MM.1S (cell line): ENCODE results near the gene CELF2.

ENCODE experiments used
- EZH2 ChIP-seq: fragments of 300-600 bp; sonication (generic); optimal IDR thresholded peaks from 2 replicates; pipeline ENCODE3; 2017; ENCODE audit warnings: low read depth, mild to moderate bottlenecking, antibody characterized with exemption, low read length, mixed read lengths
- EZH2phosphoT487 ChIP-seq: fragments of 300-600 bp; sonication (generic); IDR thresholded peaks from 2 replicates; pipeline ENCODE4 v1.6.1; 2018; ENCODE audit warnings: antibody characterized with exemption, low read length
- TF ChIP-seq, protein P1 (sequence below): fragments of 300-600 bp; sonication (generic); IDR thresholded peaks from 2 replicates; pipeline ENCODE4 v1.5.1; 2016; ENCODE audit warnings: antibody characterized with exemption, low read length, mixed read lengths

- TF ChIP-seq, protein P1, sequence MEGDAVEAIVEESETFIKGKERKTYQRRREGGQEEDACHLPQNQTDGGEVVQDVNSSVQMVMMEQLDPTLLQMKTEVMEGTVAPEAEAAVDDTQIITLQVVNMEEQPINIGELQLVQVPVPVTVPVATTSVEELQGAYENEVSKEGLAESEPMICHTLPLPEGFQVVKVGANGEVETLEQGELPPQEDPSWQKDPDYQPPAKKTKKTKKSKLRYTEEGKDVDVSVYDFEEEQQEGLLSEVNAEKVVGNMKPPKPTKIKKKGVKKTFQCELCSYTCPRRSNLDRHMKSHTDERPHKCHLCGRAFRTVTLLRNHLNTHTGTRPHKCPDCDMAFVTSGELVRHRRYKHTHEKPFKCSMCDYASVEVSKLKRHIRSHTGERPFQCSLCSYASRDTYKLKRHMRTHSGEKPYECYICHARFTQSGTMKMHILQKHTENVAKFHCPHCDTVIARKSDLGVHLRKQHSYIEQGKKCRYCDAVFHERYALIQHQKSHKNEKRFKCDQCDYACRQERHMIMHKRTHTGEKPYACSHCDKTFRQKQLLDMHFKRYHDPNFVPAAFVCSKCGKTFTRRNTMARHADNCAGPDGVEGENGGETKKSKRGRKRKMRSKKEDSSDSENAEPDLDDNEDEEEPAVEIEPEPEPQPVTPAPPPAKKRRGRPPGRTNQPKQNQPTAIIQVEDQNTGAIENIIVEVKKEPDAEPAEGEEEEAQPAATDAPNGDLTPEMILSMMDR: no peak
- TF ChIP-seq EZH2 (no peak), EZH2phosphoT487 (no peak)
Observed at GRCh38 chr10:11339013-11339412, 321.3 kb downstream of the CELF2 start.
